ENCODE measurements around the gene CFAP107.

DNA sequence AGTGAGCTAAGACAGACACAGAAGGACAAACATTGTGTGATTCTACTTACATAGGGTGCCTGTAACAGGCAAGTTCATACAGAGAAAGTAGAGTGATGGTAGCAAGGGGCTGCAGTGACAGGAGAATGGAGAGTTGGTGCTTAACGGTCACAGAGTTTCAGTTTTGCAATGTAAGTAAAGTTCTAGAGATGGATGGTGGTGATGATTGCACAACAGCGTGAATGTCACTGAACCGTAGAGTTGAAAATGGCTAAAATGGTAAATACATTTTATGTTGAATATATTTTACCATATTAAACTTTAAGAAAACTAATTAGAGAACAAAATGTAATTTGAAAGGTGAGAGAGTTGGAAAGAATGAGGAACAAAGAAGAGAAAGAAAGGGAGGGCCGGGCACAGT lies 8.7 kb downstream of the CFAP107 start:
- TF ChIP-seq, protein P1, sequence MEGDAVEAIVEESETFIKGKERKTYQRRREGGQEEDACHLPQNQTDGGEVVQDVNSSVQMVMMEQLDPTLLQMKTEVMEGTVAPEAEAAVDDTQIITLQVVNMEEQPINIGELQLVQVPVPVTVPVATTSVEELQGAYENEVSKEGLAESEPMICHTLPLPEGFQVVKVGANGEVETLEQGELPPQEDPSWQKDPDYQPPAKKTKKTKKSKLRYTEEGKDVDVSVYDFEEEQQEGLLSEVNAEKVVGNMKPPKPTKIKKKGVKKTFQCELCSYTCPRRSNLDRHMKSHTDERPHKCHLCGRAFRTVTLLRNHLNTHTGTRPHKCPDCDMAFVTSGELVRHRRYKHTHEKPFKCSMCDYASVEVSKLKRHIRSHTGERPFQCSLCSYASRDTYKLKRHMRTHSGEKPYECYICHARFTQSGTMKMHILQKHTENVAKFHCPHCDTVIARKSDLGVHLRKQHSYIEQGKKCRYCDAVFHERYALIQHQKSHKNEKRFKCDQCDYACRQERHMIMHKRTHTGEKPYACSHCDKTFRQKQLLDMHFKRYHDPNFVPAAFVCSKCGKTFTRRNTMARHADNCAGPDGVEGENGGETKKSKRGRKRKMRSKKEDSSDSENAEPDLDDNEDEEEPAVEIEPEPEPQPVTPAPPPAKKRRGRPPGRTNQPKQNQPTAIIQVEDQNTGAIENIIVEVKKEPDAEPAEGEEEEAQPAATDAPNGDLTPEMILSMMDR (IDR thresholded peaks at IDR 0.05; ENCODE audit: low read depth, low read length), result no peak
- no peak for TF ChIP-seq EZH2phosphoT487 (IDR thresholded peaks at IDR 0.05; ENCODE audit: low read depth)
